HepG2 (cell line): Measurements from ENCODE around the gene KRTAP12-4. TPM values are rescaled to one million over a fixed set of nuclear protein-coding genes. Genes with fewer than 3 reads are reported as not detected.
A peak's percentile ranks its signal among the peaks of the same experiment; 100 is the strongest.

Experiments used
- ADNP ChIP-seq: sonication (generic); formaldehyde crosslinking; IDR thresholded peaks from 2 replicates; pipeline ENCODE4 v1.4.0; 2020; ENCODE audit warnings: missing genetic modification reagents
- CREB1 ChIP-seq, 2 experiments: fragments of 450-650 bp in 1 of 2; IDR thresholded peaks; 2 replicates each; pipeline ENCODE4 v1.6.1; 2016 to 2017; ENCODE audit warnings: control low read depth in 1 of 2, mild to moderate bottlenecking in 1 of 2, missing compliant biosample characterization in 1 of 2, missing genetic modification characterization in 1 of 2
- FOXO1 ChIP-seq: sonication (generic); formaldehyde crosslinking; IDR thresholded peaks from 2 replicates; pipeline ENCODE4 v1.4.0; 2020; ENCODE audit warnings: missing genetic modification reagents
- MYC ChIP-seq: sonication (generic); formaldehyde crosslinking; IDR thresholded peaks from 2 replicates; pipeline ENCODE4 v1.9.0; 2021; ENCODE audit warnings: missing genetic modification reagents, borderline replicate concordance
- NBN ChIP-seq: fragments of 450-650 bp; conservative IDR thresholded peaks from 2 replicates; pipeline ENCODE4 v1.6.1; 2017
- NFE2 ChIP-seq: sonication (generic); formaldehyde crosslinking; IDR thresholded peaks from 2 replicates; pipeline ENCODE4 v1.4.0; 2020; ENCODE audit warnings: missing genetic modification reagents
- NR3C1 ChIP-seq: sonication (generic); formaldehyde crosslinking; IDR thresholded peaks from 2 replicates; pipeline ENCODE4 v1.4.0; 2020; ENCODE audit warnings: missing genetic modification reagents
- RNF2 ChIP-seq: fragments of 450-650 bp; conservative IDR thresholded peaks from 2 replicates; pipeline ENCODE4 v1.6.1; 2016; ENCODE audit warnings: low read depth
- SAP130 ChIP-seq: IDR thresholded peaks from 2 replicates; pipeline ENCODE4 v1.6.1; 2016; ENCODE audit warnings: low read depth
- SIN3A ChIP-seq: IDR thresholded peaks from 2 replicates; pipeline ENCODE4 v1.6.1; 2011; ENCODE audit warnings: low read depth, mild to moderate bottlenecking, control low read depth, low read length, borderline replicate concordance
- SMAD1 ChIP-seq: sonication (generic); formaldehyde crosslinking; IDR thresholded peaks from 2 replicates; pipeline ENCODE4 v1.4.0; 2020; ENCODE audit warnings: missing genetic modification reagents, low read depth, mild to moderate bottlenecking, borderline replicate concordance
- SMAD9 ChIP-seq: sonication (generic); formaldehyde crosslinking; IDR thresholded peaks from 2 replicates; pipeline ENCODE4 v1.5.1; 2020; ENCODE audit warnings: mild to moderate bottlenecking, missing genetic modification reagents
- SSRP1 ChIP-seq: IDR thresholded peaks from 2 replicates; pipeline ENCODE4 v1.6.1; 2016; ENCODE audit warnings: control low read depth
- TBP ChIP-seq: sonication (generic); formaldehyde crosslinking; IDR thresholded peaks from 2 replicates; pipeline ENCODE4 v1.5.0; 2020; ENCODE audit warnings: missing genetic modification reagents
- U2AF1 ChIP-seq: fragments of 200-400 bp; formaldehyde crosslinking; optimal IDR thresholded peaks from 2 replicates; pipeline ENCODE3; 2017; ENCODE audit warnings: mild to moderate bottlenecking, low read depth, low read length
- ZBTB1 ChIP-seq: sonication (generic); formaldehyde crosslinking; IDR thresholded peaks from 2 replicates; pipeline ENCODE4 v1.4.0; 2020; ENCODE audit warnings: missing genetic modification reagents, borderline replicate concordance
- ZBTB39 ChIP-seq: sonication (generic); formaldehyde crosslinking; IDR thresholded peaks from 2 replicates; pipeline ENCODE4 v1.5.0; 2020; ENCODE audit warnings: missing genetic modification reagents
- ZBTB44 ChIP-seq: sonication (generic); formaldehyde crosslinking; IDR thresholded peaks from 2 replicates; pipeline ENCODE4 v1.4.0; 2020; ENCODE audit warnings: missing genetic modification reagents
- ZKSCAN1 ChIP-seq: fragments of 150-350 bp; IDR thresholded peaks from 2 replicates; pipeline ENCODE4 v1.6.1; 2014; ENCODE audit warnings: low read length
- ZNF282 ChIP-seq: fragments of 450-650 bp; IDR thresholded peaks from 2 replicates; pipeline ENCODE4 v1.6.1; 2018; ENCODE audit not compliant: partially characterized antibody
- ZNF44 ChIP-seq: sonication (generic); formaldehyde crosslinking; IDR thresholded peaks from 2 replicates; pipeline ENCODE4 v1.5.1; 2020; ENCODE audit warnings: mild to moderate bottlenecking, missing genetic modification reagents
- ZNF512B ChIP-seq: sonication (generic); formaldehyde crosslinking; IDR thresholded peaks from 2 replicates; pipeline ENCODE4 v1.5.1; 2020; ENCODE audit warnings: missing genetic modification reagents, mild to moderate bottlenecking, borderline replicate concordance
- ZNF576 ChIP-seq: sonication (generic); formaldehyde crosslinking; IDR thresholded peaks from 2 replicates; pipeline ENCODE4 v1.4.0; 2020; ENCODE audit warnings: mild to moderate bottlenecking, missing genetic modification reagents
- ZNF644 ChIP-seq: IDR thresholded peaks from 2 replicates; pipeline ENCODE4 v1.6.1; 2016; ENCODE audit warnings: low read depth
- ZSCAN25 ChIP-seq: sonication (generic); formaldehyde crosslinking; IDR thresholded peaks from 2 replicates; pipeline ENCODE4 v1.8.0; 2022; ENCODE audit warnings: mild to moderate bottlenecking, missing genetic modification reagents
- polyA plus RNA-seq, 8 experiments: library from polyadenylated mRNA; depleted of rRNA in 3 of 8; stranded (reverse) in 7 of 8; unstranded in 1 of 8; fragments of >200 nt; fragmentation: Illumina TruSeq in 4 of 8; extraction: Trizol in 4 of 8; gene quantifications; 2 replicates each; pipeline versions ENCODE4 v1.2.1 to v1.2.3, GENCODE V29; 2011 to 2016; ENCODE audit warnings: low read depth in 4 of 8, missing spikeins in 1 of 8, mixed read lengths in 1 of 8; ENCODE audit not compliant: insufficient read depth in 1 of 8
- total RNA-seq, 5 experiments: library from RNA; depleted of rRNA; stranded (reverse); fragments of >200 nt; fragmentation: Illumina TruSeq; extraction: Trizol; gene quantifications; 2 replicates each; pipeline ENCODE4 v1.2.3, GENCODE V29; 2016; ENCODE audit warnings: low read depth in 1 of 5

Gene KRTAP12-4
- total and polyA plus RNA-seq, 2 of the 13 experiments (the other 11 are each of a cell fraction or from before 2014, with no cell fraction given): not detected

GRCh38 chr21:44700101-44701022 lies 45.9 kb upstream of the KRTAP12-4 start (continued):
- no peak for TF ChIP-seq ZBTB44 (CRISPR knock-in tag)
- TF ChIP-seq SMAD1 (CRISPR knock-in tag): 0 out of 2 replicates have a peak, but pooled peaks have one; percentile 46
- TF ChIP-seq ZNF576 (CRISPR knock-in tag): no peak
- TF ChIP-seq SAP130: peak; percentile 83
- no peak for TF ChIP-seq SSRP1 (CRISPR knock-in tag)
- no peak for TF ChIP-seq NR3C1
- TF ChIP-seq RNF2: 0 out of 2 replicates have a peak, but pooled peaks have one; percentile 59
- peak; percentile 41; the same call in 1 of the 2 replicates for TF ChIP-seq ZNF512B (CRISPR knock-in tag)
- no peak for TF ChIP-seq NBN
- peak; percentile 14; the same call in 1 of the 2 replicates for TF ChIP-seq CREB1 (IDR thresholded peaks at IDR 0.05)
- no peak for TF ChIP-seq CREB1 (CRISPR knock-in tag; IDR thresholded peaks at IDR 0.05)
- no peak for TF ChIP-seq SMAD9 (CRISPR knock-in tag)
- TF ChIP-seq ZNF282: no peak
- TF ChIP-seq U2AF1: no peak
- no peak for TF ChIP-seq ZNF44 (CRISPR knock-in tag)
- no peak for TF ChIP-seq ZSCAN25
- TF ChIP-seq ZBTB39: no peak
- TF ChIP-seq NFE2: no peak
- peak; percentile 77 for TF ChIP-seq MYC
- TF ChIP-seq FOXO1 (CRISPR knock-in tag): peak; percentile 39; the same call in 1 of the 2 replicates
- TF ChIP-seq TBP (CRISPR knock-in tag): no peak
- TF ChIP-seq ADNP (CRISPR knock-in tag): no peak
- no peak for TF ChIP-seq ZKSCAN1
- no peak for TF ChIP-seq ZNF644 (CRISPR knock-in tag)
- no peak for TF ChIP-seq ZBTB1 (CRISPR knock-in tag)
- TF ChIP-seq SIN3A: no peak
